Kidney glomerular epithelial cell (primary cell): ENCODE results near the gene CNNM2.
"Not testable (repeated sequence)": the region's sequence is repeated elsewhere in the genome, so short reads cannot be mapped to it uniquely, and the experiment has no call there.

ENCODE experiments used
- DNase-seq: peaks from one replicate; lab custom pipeline; 2025; lab: John Stamatoyannopoulos, UW

The CNNM2 gene

DNA sequence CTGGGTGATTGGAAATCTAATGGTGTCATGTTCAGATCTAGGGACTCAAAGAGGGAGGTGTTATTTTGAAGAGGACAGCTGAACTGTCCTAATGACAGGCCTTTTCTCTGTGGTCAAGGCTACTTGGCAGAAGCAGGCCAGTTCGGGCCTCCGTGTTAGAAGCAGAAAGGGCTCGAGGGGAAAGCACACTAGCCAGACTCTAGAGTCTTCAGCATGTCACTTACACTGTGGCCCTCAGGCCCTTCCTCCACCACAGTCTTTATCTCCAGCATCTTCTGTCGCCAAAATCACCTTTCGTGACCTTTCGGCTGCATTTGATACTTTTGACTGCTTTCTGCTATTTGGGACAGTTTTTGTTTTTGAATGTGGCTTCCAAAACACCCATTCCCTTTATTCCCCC, 123.3 kb downstream of the CNNM2 start:
- no peak for DNase-seq

DNA sequence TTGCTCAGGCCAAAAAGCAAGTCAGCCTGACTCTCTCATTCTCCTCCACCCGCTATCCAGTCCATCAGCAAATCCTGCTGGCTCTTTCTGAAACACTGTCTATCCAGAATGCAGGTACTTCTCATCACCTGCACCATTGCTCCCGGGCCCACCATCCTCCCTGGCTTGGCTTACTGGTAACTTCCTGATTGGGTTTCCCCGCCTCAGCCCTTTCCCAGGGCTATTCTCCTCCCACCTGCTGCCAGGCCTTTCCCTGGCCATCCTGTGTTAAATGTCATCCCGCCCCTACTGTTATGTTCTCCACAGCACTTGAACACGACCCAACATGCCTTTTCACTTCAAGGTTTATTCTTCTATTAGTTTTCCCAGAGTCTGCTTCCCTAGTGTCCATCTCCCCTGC, 124.0 kb downstream of the CNNM2 start:
- DNase-seq, result no peak

GRCh38 chr10:103042908-103043307, 124.8 kb downstream of the CNNM2 start:
- no peak for DNase-seq

DNA sequence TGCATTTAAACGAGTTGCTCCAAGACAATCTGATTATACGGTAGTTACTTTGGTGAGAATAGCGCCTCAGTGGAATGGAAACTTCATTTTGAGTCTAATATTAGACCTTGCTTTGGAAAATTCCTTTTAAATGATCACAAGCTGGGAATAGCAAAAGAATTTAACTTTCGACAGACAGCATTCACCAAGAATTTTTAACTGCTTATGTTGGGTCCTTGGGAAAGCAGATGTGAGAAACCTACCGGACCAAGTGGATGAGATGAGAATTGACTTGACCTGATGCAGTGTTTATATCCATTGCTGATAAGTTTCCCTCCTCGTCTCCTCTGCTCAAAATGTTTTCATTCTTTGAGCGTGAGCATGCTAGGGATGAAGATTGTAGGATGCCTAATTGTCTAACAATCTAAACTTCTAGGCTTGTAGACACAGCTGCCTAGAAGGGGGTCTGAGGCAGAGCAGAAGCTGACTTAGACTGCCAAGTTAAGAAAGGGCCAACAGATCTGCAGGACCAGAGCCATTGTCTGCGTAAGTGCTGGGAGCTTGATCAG, 126.9 kb downstream of the CNNM2 start:
- no peak for DNase-seq

GRCh38 chr10:103045961-103046360, 127.9 kb downstream of the CNNM2 start:
- DNase-seq, result no peak

DNA sequence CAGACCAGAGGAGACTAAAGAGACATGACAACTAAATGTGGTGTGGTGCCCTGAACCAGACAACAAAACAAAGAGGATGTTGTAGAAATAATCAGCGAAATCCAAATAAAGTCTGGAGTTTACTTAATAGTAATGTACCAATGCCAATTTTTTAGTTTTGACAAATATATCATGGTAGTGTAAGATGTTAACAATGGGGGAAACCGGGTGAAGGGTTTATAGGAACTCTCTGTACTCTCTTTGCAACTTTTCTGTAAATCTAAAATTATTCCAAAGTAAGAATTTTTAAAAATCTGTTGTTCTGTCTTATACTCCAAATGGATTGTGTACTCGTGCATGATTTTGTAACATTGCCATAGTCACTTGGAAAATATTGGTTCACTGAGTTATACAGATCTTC, 129.3 kb downstream of the CNNM2 start:
- no peak for DNase-seq

DNA sequence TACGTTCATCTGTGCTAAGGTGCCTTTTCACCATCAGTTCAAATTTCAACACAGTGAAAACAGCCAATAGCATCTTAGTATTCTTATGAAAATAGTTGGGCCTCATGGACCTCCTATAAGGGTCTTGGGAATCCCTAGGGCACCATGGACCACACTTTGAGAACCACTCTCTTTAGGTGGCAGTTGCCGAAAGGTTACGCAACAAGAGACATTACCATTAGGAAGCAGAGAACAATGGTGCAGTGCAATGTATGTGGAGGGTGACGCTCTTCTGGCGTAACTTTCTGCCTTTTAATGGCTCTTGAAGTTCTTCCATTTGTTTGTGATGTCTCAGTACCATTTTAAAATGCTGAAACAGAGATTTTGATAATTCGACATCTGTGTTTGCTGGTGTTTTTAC, 131.1 kb downstream of the CNNM2 start:
- DNase-seq, result no peak

- DNase-seq, result peak; percentile 58
Measured at GRCh38 chr10:103053659-103054581, 135.8 kb downstream of the CNNM2 start.

- no peak for DNase-seq
Measured at GRCh38 chr10:103054621-103055020, 136.5 kb downstream of the CNNM2 start.

GRCh38 chr10:103055105-103055504, 137.0 kb downstream of the CNNM2 start:
- DNase-seq, result no peak

GRCh38 chr10:103058034-103058433, 139.9 kb downstream of the CNNM2 start:
- no peak for DNase-seq

- DNase-seq, result no peak
Measured at GRCh38 chr10:103060575-103060974, 142.5 kb downstream of the CNNM2 start.

- no peak for DNase-seq
Measured at GRCh38 chr10:103062854-103063590, 144.9 kb downstream of the CNNM2 start.

DNA sequence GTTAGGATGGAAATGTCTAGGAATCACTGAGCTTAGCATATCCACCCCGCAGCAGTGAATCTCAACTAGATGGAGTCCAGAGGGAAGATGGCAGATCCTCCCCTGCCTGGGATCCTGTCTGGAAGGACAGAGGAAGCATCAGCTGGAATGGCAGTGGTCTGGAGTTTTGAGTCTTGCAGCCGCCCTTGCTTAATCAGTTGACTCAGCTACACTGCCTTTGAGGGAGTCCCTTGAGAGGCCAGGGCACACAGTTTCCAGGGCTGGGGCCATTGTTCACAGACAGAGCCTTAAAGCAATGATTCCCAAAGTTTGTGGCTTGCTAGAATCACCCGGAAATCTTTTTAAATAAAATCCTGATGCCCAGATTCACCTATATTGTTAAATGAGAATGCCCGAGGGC, 146.9 kb downstream of the CNNM2 start:
- no peak for DNase-seq

DNA sequence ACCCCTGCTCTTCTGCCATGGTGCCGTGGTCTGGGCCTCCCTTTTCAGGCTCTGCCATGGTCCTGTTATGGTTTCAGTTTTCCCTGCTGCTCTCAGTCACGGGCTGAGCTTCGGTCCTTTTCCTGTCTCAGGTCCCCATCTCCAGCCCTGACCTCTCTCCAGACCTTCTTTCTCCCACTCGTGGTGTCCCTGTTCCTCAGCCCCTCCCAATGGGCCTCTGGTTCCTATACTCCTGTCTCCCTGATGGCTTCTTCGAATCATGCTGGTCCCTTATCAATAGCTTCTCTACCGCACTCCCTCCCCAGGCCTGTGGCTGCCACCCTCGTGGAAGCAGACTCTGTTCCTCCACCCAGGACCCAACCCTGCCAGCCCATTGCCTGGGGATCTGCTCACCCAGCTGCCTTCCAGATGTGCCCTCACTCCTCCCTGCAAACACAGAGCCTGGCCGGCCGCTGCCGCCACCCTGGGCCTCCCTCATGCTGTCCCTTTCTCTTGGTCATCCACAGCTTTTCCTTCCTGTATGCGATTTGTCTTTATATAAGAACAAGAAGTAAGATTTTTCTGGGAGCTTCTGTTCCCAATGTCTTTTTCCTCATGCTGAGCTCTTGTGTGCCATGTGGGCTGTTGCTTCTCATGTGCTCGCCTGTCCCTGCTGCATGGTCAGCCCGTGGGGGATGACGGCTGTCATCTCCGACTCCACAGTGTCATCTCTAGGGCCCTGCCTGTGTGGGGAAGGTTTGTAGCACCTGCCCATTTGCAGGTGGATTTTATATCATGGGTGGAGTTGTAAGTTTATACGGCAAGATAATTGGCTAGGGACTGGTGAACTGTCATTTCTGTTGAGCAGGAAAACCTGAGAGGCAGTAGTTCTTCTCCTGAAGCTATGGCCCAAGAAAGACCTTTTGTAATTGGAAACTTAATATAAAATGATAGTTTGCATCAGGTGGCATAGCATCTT, 148.3 kb downstream of the CNNM2 start:
- no peak for DNase-seq

DNA sequence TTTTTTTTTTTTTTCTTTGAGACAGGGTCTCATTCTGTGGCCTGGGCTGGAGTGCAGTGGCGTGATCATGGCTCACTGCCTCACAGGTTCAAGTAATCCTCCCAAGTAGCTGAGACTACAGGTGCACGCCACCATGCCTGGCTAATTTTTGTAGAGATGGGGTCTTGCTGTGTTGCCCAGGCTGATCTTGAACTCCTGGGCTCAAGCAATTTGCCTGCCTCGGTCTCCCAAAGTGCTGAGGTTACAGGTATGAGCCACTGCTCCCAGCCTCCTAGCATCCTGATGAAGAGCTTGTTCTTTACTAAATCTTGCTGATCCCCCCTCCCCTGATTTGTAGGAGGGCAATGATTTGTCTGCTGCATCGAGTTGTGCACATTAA, 149.0 kb downstream of the CNNM2 start:
- DNase-seq, result not testable (repeated sequence)

DNA sequence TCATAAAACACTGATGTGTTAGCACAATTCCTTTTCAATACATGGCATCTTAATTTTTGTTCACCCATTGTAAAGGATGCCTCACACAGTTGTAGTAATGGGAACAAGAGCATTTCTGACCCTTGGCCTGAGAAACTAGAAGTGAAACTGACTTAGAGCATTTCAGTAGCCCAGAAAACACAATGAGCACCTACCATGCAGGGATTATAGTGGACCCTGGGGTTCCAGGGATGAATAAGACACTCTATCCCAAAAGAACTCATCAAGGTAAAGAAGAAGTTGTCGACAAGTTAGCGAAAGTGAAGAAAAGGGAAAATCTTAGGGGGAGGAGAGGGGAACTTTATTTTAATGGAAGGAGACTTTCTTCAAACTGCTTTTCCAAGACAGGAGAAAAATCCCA, 149.4 kb downstream of the CNNM2 start:
- no peak for DNase-seq

- DNase-seq, result no peak
Measured at GRCh38 chr10:103067956-103068355, 149.9 kb downstream of the CNNM2 start.

DNA sequence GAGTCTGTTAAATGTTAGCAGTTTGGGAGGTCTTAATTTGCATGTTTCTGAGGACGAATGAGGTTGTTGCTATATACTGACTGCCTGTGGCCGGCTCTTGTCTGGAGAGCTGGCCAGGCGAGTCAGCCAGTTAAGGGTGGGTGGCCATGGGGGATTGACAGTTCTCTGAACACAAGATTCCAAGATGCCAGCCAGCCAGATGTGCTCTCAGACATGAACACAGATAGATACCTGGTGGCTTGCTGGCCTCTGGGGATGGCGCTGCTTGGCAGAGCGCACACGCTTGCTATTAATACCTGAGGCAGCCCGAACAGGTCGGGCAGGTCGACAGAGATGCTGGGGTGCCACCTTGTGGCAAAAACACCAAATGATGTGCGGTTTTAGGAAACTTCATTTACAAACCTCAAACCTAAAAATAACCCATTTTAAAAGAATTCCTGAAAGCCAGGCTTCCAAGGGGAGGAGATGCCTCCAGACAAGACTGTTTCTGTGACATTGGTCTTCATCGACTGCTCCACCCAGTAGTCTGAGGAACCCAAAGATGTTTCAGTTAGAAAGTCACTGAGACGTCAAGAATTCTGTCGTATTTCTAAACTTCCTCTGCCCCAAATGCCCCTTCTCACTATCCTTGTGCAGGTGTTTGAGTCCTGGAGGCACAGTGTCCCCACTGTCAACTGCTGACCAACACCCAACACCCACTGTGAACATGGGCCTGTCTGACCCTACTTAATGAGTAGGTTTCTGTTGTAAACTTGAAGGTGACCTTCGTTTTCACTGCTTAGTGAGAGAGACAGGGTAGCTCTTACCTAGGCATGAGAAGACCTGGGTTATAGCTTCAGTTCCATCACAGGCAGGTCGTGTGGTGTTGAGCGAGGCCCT, 151.6 kb downstream of the CNNM2 start:
- DNase-seq, result peak; percentile 58

DNA sequence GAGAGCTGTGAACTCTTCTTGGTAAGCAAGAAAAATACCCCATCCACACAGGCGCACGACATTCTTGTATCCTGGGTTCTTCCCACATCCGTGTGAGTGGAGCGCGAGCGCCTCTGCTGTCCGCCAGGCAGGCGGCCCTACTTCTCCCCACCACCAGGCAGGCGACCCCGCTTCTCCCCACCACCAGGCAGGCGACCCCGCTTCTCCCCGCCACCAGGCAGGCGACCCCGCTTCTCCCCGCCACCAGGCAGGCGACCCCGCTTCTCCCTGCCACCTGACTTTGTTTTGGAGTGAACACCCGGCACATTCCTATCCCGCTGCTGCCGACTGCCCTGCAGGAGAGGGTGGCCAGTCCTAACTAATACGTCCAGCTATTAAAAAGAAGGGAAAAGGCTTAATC, 154.2 kb downstream of the CNNM2 start:
- DNase-seq, result no peak

- DNase-seq, result no peak
Measured at GRCh38 chr10:103072891-103073290, 154.8 kb downstream of the CNNM2 start.
